DMS153 (cell line): Measurements from ENCODE around the gene FREY1.

Source experiments
- DNase-seq: peaks from one replicate; lab custom pipeline; 2025; lab: John Stamatoyannopoulos, UW

FREY1 gene

GRCh38 chr11:45906965-45907611, at the start of gene FREY1:
FREY1 (minus strand) TSS chr11:45907271; CDS start chr11:45907245, 26 bp downstream.
- DNase-seq: no peak

GRCh38 chr11:45949992-45950407, 42.9 kb upstream of the FREY1 start:
- DNase-seq: no peak

- no peak for DNase-seq
Observed at GRCh38 chr11:45948356-45948755, 41.3 kb upstream of the FREY1 start.

- no peak for DNase-seq
Observed at GRCh38 chr11:45947885-45948284, 40.8 kb upstream of the FREY1 start.

- DNase-seq: no peak
Observed at GRCh38 chr11:45945397-45945999, 38.4 kb upstream of the FREY1 start.

- DNase-seq: no peak
Observed at GRCh38 chr11:45942381-45942780, 35.3 kb upstream of the FREY1 start.

GRCh38 chr11:45941285-45941684, 34.2 kb upstream of the FREY1 start:
- DNase-seq: no peak

GRCh38 chr11:45939836-45940235, 32.8 kb upstream of the FREY1 start:
- no peak for DNase-seq

GRCh38 chr11:45937916-45938315, 30.8 kb upstream of the FREY1 start:
- no peak for DNase-seq

GRCh38 chr11:45936511-45937054, 29.5 kb upstream of the FREY1 start:
- no peak for DNase-seq

GRCh38 chr11:45935349-45936064, 28.4 kb upstream of the FREY1 start:
- no peak for DNase-seq

GRCh38 chr11:45934580-45935318, 27.7 kb upstream of the FREY1 start:
- DNase-seq: no peak

GRCh38 chr11:45933846-45934579, 26.9 kb upstream of the FREY1 start:
- no peak for DNase-seq

- DNase-seq: no peak
Observed at GRCh38 chr11:45933131-45933831, 26.2 kb upstream of the FREY1 start.

GRCh38 chr11:45932217-45932616, 25.1 kb upstream of the FREY1 start:
- DNase-seq: no peak

- no peak for DNase-seq
Observed at GRCh38 chr11:45931739-45932138, 24.7 kb upstream of the FREY1 start.

- no peak for DNase-seq
Observed at GRCh38 chr11:45930951-45931570, 24.0 kb upstream of the FREY1 start.

GRCh38 chr11:45930031-45930794, 23.1 kb upstream of the FREY1 start:
- DNase-seq: peak; percentile 93

- no peak for DNase-seq
Observed at GRCh38 chr11:45929486-45930030, 22.5 kb upstream of the FREY1 start.
